ENCODE results near the gene VASH2. TPM values are rescaled to one million over a fixed set of nuclear protein-coding genes. Genes with fewer than 3 reads are reported as not detected.

Gene VASH2
- total RNA-seq, 1 experiment from 2014 or later = 303 TPM

GRCh38 chr1:212920896-212921295 lies 29.4 kb upstream of the VASH2 start:
- H3K9me3 Mint-ChIP-seq = peaks cover 6% of the 10 kb centered on the region; the same call in 1 of the 2 replicates
- no peak overlapping the region for H3K4me3 Mint-ChIP-seq
- peaks cover 2% of the 10 kb centered on the region; the same call in 1 of the 2 replicates for H3K36me3 Mint-ChIP-seq
- peaks cover 9% of the 10 kb centered on the region for H3K27me3 Mint-ChIP-seq (ENCODE audit: low read depth)
- TF ChIP-seq CTCF (IDR thresholded peaks at IDR 0.05) (peak; percentile 37; the same call in 1 of the 2 replicates), ZNF425 (CRISPR knock-in tag; conservative IDR thresholded peaks at IDR 0.05) (no peak)
- no peak overlapping the region for H3K27ac Mint-ChIP-seq
- ATAC-seq (no peak), DNase-seq (ENCODE audit: low spot score) (peak; percentile 20)
- POLR2A ChIA-PET = interaction anchor here (1.0 to 1.4 kb wide), 2 partner anchors 47 to 313 kb away, joined by 3 to 5 read pairs; partner anchors contain the start of gene ATF3
- H3K4me1 Mint-ChIP-seq = peaks cover 76% of the 10 kb centered on the region
- CTCF ChIA-PET = interaction anchor here (0.6 to 1.9 kb wide), 14 partner anchors 8 to 75 kb away, joined by 3 to 16 read pairs (median 4); no protein-coding TSS in a partner anchor

- Mint-ChIP-seq H3K27me3 (ENCODE audit: low read depth) (peaks cover 9% of the 10 kb centered on the region), H3K27ac (no peak overlapping the region), H3K9me3 (peaks cover 10% of the 10 kb centered on the region), H3K36me3 (peaks cover 2% of the 10 kb centered on the region), H3K4me3 (no peak overlapping the region), H3K4me1 (peaks cover 69% of the 10 kb centered on the region)
- ATAC-seq = no peak
- ChIA-PET POLR2A (no interaction called here), CTCF (interaction anchor here (0.7 to 1.9 kb wide), 4 partner anchors 23 to 73 kb away, joined by 3 to 16 read pairs (median 6); no protein-coding TSS in a partner anchor)
- no peak for DNase-seq (ENCODE audit: low spot score)
- TF ChIP-seq CREM (CRISPR knock-in tag; IDR thresholded peaks at IDR 0.05) = no peak
- no peak for TF ChIP-seq NFATC4 (CRISPR knock-in tag; IDR thresholded peaks at IDR 0.05)
- TF ChIP-seq CBFB (CRISPR knock-in tag; IDR thresholded peaks at IDR 0.05; ENCODE audit: low read depth) = no peak
- TF ChIP-seq ZSCAN18 (CRISPR knock-in tag; IDR thresholded peaks at IDR 0.05) = no peak
- no peak for TF ChIP-seq SOX15 (CRISPR knock-in tag; IDR thresholded peaks at IDR 0.05)
- TF ChIP-seq FOXP4 (CRISPR knock-in tag; IDR thresholded peaks at IDR 0.05) = no peak
- TF ChIP-seq ZNF671 (CRISPR knock-in tag; IDR thresholded peaks at IDR 0.05) = no peak
- no peak for TF ChIP-seq NR2C2 (CRISPR knock-in tag; IDR thresholded peaks at IDR 0.05)
- no peak for TF ChIP-seq E2F5 (CRISPR knock-in tag; IDR thresholded peaks at IDR 0.05)
- TF ChIP-seq ZNF281 (CRISPR knock-in tag; IDR thresholded peaks at IDR 0.05) = no peak
- TF ChIP-seq ZNF317 (CRISPR knock-in tag; IDR thresholded peaks at IDR 0.05; ENCODE audit: borderline replicate concordance, low read depth) = no peak
- no peak for TF ChIP-seq MXD4 (CRISPR knock-in tag; IDR thresholded peaks at IDR 0.05; ENCODE audit: borderline replicate concordance)
- no peak for TF ChIP-seq ATF1 (CRISPR knock-in tag; IDR thresholded peaks at IDR 0.05)
- no peak for TF ChIP-seq E2F1 (CRISPR knock-in tag; IDR thresholded peaks at IDR 0.05)
- TF ChIP-seq ZBTB21 (CRISPR knock-in tag; IDR thresholded peaks at IDR 0.05; ENCODE audit: borderline replicate concordance) = no peak
- no peak for TF ChIP-seq ELF4 (CRISPR knock-in tag; IDR thresholded peaks at IDR 0.05; ENCODE audit: low read depth)
- TF ChIP-seq NFE2L1 (CRISPR knock-in tag; IDR thresholded peaks at IDR 0.05) = no peak
- TF ChIP-seq FOXP1 (CRISPR knock-in tag; IDR thresholded peaks at IDR 0.05; ENCODE audit: borderline replicate concordance) = no peak
Observed at GRCh38 chr1:212922016-212922415, 28.3 kb upstream of the VASH2 start.

Measured in WTC11 (cell line).